T47D (cell line): Measurements from ENCODE around the gene HAGHL.

ENCODE experiments used
- DNase-seq, 2 experiments: peaks; one replicate each; pipeline versions ENCODE4 v3.0.0 to v3.0.0-alpha.2; 2011 to 2012; ENCODE audit warnings: low read depth in 1 of 2, low spot score in 1 of 2
- JUND ChIP-seq: IDR thresholded peaks from 2 replicates; pipeline ENCODE4 v1.6.1; 2012; ENCODE audit warnings: low read depth
- in situ Hi-C: cut with HindIII; loops from 2 replicates; pipeline ENCODE4 v1.10.0; 2016; ENCODE audit warnings: low sequenced_read_pairs, low pct_unique_long_range_greater_than_20kb

HAGHL gene

GRCh38 chr16:714079-714478, 12.8 kb upstream of the HAGHL start:
- peak in 1 of 2 experiments; percentile 55 for DNase-seq
- in situ Hi-C loops: loop anchor here (25.0 kb wide), 1 partner anchor 273 kb away; the partner anchor contains the start of gene SOX8
- TF ChIP-seq JUND: no peak

- peak; percentile 91 to 96 for DNase-seq
- no peak for TF ChIP-seq JUND
- in situ Hi-C loops: loop anchor here (25.0 kb wide), 1 partner anchor 272 kb away; the partner anchor contains the start of gene SOX8
Observed at GRCh38 chr16:714558-715476, 12.1 kb upstream of the HAGHL start, which contains the start of gene METRN. METRN (plus strand) TSS chr16:715118; CDS start chr16:715290, 172 bp downstream.

- no peak for DNase-seq
- in situ Hi-C loops: loop anchor here (25.0 kb wide), 1 partner anchor 272 kb away; the partner anchor contains the start of gene SOX8
- no peak for TF ChIP-seq JUND
Observed at GRCh38 chr16:715477-716199, 11.3 kb upstream of the HAGHL start.

GRCh38 chr16:716200-716568, 10.7 kb upstream of the HAGHL start:
- in situ Hi-C loops: loop anchor here (25.0 kb wide), 1 partner anchor 271 kb away; the partner anchor contains the start of gene SOX8
- TF ChIP-seq JUND: no peak
- peak in 1 of 2 experiments; percentile 78 for DNase-seq

GRCh38 chr16:716768-717325, 10.1 kb upstream of the HAGHL start:
- TF ChIP-seq JUND: no peak
- in situ Hi-C loops: loop anchor here (25.0 kb wide), 1 partner anchor 270 kb away; the partner anchor contains the start of gene SOX8
- no peak for DNase-seq

- in situ Hi-C loops: loop anchor here (25.0 kb wide), 1 partner anchor 270 kb away; the partner anchor contains the start of gene SOX8
- no peak for DNase-seq
- no peak for TF ChIP-seq JUND
Observed at GRCh38 chr16:717450-718245, 9.3 kb upstream of the HAGHL start.

- TF ChIP-seq JUND: no peak
- DNase-seq: no peak
- in situ Hi-C loops: loop anchor here (25.0 kb wide), 1 partner anchor 269 kb away; the partner anchor contains the start of gene SOX8
Observed at GRCh38 chr16:718389-718788, 8.5 kb upstream of the HAGHL start.

- TF ChIP-seq JUND: no peak
- no peak for DNase-seq
- in situ Hi-C loops: loop anchor here (25.0 kb wide), 1 partner anchor 268 kb away; the partner anchor contains the start of gene SOX8
Observed at GRCh38 chr16:718922-719321, 8.0 kb upstream of the HAGHL start.

- peak; percentile 74 for DNase-seq
- no peak for TF ChIP-seq JUND
- in situ Hi-C loops: loop anchor here (25.0 kb wide), 1 partner anchor 267 kb away; the partner anchor contains the start of gene SOX8
Observed at GRCh38 chr16:719815-720446, 7.0 kb upstream of the HAGHL start.

- in situ Hi-C loops: loop anchor here (25.0 kb wide), 1 partner anchor 267 kb away; the partner anchor contains the start of gene SOX8
- DNase-seq: peak; percentile 53 to 77
- no peak for TF ChIP-seq JUND
Observed at GRCh38 chr16:720447-720989, 6.4 kb upstream of the HAGHL start.
